ENCODE measurements around the gene OBP2B. TPM values are rescaled to one million over a fixed set of nuclear protein-coding genes. Genes with fewer than 3 reads are reported as not detected.

Gene OBP2B
- total and polyA plus RNA-seq, 9 of the 15 experiments (the other 6 are each of a cell fraction or from before 2014, with no cell fraction given), result not detected

DNA sequence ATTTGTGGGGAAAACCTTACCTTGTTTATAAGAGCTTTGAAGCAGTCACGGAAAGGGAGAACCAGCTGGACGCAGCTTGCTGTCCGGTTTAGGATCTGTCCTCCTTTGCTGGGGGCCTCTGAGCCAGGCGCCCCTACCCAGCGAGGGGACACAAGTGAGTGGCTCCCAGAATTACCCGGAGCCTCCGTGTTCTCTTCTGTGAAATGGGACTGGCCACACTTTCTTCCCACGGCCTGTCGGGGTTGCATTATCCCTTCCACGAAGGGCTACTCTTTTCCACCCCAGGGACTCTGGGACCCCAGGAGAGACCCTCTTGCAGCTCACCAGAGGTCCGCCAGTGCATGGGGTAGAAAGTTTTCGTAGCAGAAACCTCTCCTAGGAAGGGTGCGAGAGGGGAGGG, 44.9 kb downstream of the OBP2B start:
- ChIA-PET POLR2A (interaction anchor here (0.6 to 1.4 kb wide), 3 partner anchors 9 to 74 kb away, joined by 3 to 6 read pairs (median 4); no protein-coding TSS in a partner anchor), CTCF (ENCODE audit: low intra/inter-chr PET ratio) (no interaction called here)
- in situ Hi-C loops (cut with MboI) (no loop called here), intact Hi-C loops (cut with micrococcal nuclease) (no loop called here)
- TSS peak; percentile 69 for BruUV-seq (replicated peaks)
- H3K27me3 ChIP-seq (ENCODE audit: control insufficient read depth in 2 of 2, insufficient read depth in 2 of 2, low read length in 2 of 2), result no peaks in the 10 kb centered on the region
- 52% methylated on average over 13 of the region's 13 CpGs for WGBS (ENCODE audit: insufficient coverage, low coverage, missing lambda C conversion rate)
- H3K4me1 ChIP-seq (replicated peaks in 1 of 2; ENCODE audit: control insufficient read depth in 2 of 2, insufficient read depth in 2 of 2, low read length in 2 of 2), result peaks cover 33 to 56% of the 10 kb centered on the region in 2 experiments; a peak in 4 of 5 replicates
- H3K27ac ChIP-seq (ENCODE audit: extremely low read depth, low read depth, low read length), result peak overlapping the region; percentile 70; the same call in 1 of the 3 replicates
- H3K9ac ChIP-seq (ENCODE audit: insufficient read depth in 1 of 2, low read depth in 2 of 2, low read length in 2 of 2), result peak overlapping the region; percentile 74 to 94; a peak in 3 of 4 replicates
- H4K20me1 ChIP-seq (replicated peaks; ENCODE audit: control insufficient read depth, insufficient read depth, low read length), result no peaks in the 10 kb centered on the region
- H2AFZ ChIP-seq (ENCODE audit: low read depth, low read length), result peak overlapping the region; percentile 92
- H3K9me1 ChIP-seq (ENCODE audit: control insufficient read depth, insufficient read depth, low read length), result no peaks in the 10 kb centered on the region
- peak overlapping the region; percentile 81 for H3K4me2 ChIP-seq (ENCODE audit: insufficient read depth, low read length)
- no peak for FAIRE-seq
- no peak for ATAC-seq
- TF ChIP-seq KDM1A (IDR thresholded peaks at IDR 0.05), result peak; percentile 13 to 40; a peak in 2 of 4 replicates
- TF ChIP-seq BCOR (IDR thresholded peaks at IDR 0.05), result 0 out of 2 replicates have a peak, but pooled peaks have one; percentile 33
- TF ChIP-seq TAF15 (IDR thresholded peaks at IDR 0.05; ENCODE audit: low read depth, low read length), result no peak
- TF ChIP-seq RBM25 (IDR thresholded peaks at IDR 0.05; ENCODE audit: low read depth, low read length, severe bottlenecking), result peak; percentile 35
- H3K9me3 ChIP-seq (replicated peaks; ENCODE audit: control insufficient read depth, insufficient read depth, low read depth, low read length), result no peaks in the 10 kb centered on the region
- peak overlapping the region; percentile 76 for H3K4me3 ChIP-seq
- peaks cover 21% of the 10 kb centered on the region for H3K36me3 ChIP-seq (ENCODE audit: control insufficient read depth, insufficient read depth, low read length)
- DNase-seq (ENCODE audit: extremely low read depth in 1 of 4, low spot score in 3 of 4), result no peak
- peaks cover 19% of the 10 kb centered on the region for H3K79me2 ChIP-seq (ENCODE audit: control insufficient read depth, insufficient read depth, low read length)

DNA sequence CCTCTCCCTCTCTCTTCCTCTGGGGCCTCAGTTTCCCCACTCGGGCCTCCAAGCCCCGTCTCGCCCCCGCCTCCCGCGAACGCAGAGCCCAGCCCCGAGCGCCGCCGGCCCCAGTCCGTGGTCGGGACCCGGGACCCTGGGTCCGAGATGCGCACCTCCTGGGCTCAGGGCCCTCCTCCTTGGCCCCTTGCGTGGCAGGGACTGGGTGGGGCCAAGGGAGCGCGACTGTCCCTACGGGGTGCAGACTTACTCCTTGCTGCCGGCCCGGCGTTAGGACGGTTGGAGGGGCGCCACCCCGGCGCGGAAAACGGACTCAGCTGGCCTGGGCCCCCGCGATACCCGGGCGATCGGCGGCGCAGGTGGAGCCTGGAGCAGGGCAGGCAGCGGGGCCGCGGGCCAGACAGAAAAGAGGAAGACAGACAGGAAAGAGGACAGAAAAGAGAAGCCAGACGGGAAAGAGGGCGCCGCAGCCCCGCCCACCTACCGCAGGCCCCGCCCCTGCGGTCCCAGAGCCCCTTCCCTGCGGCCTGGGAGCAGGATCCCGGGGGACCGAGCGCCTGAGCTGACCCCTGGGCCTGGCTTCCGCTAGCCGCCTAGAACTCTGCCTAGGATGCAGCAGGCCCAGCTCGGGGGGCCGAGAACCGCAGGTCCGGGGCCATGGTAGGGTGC, 45.4 kb downstream of the OBP2B start, which contains the start of gene GBGT1:
Gene GBGT1, minus strand, starts transcription at position 411 of the 669 bp plus-strand sequence. CDS start 1,502 bp downstream, outside the sequence.
- Histone ChIP-seq H3K36me3 (ENCODE audit: control insufficient read depth, insufficient read depth, low read length) (peaks cover 22% of the 10 kb centered on the region), H3K4me3 (peak within 1 kb of the TSS; percentile 76), H2AFZ (ENCODE audit: low read depth, low read length) (peak within 1 kb of the TSS; percentile 92), H3K4me2 (ENCODE audit: insufficient read depth, low read length) (peak within 1 kb of the TSS; percentile 81), H3K9me3 (replicated peaks; ENCODE audit: control insufficient read depth, insufficient read depth, low read depth, low read length) (no peaks in the 10 kb centered on the region), H3K4me1 (replicated peaks in 1 of 2; ENCODE audit: control insufficient read depth in 2 of 2, insufficient read depth in 2 of 2, low read length in 2 of 2) (peaks cover 33 to 60% of the 10 kb centered on the region in 2 experiments; a peak in 4 of 5 replicates), H4K20me1 (replicated peaks; ENCODE audit: control insufficient read depth, insufficient read depth, low read length) (no peaks in the 10 kb centered on the region), H3K9ac (ENCODE audit: insufficient read depth in 1 of 2, low read depth in 2 of 2, low read length in 2 of 2) (peak within 1 kb of the TSS; percentile 74 to 94), H3K9me1 (ENCODE audit: control insufficient read depth, insufficient read depth, low read length) (no peaks in the 10 kb centered on the region), H3K27ac (ENCODE audit: extremely low read depth, low read depth, low read length) (peak within 1 kb of the TSS; percentile 70), H3K27me3 (ENCODE audit: control insufficient read depth in 2 of 2, insufficient read depth in 2 of 2, low read length in 2 of 2) (no peaks in the 10 kb centered on the region), H3K79me2 (ENCODE audit: control insufficient read depth, insufficient read depth, low read length) (peaks cover 19% of the 10 kb centered on the region)
- TSS peak; percentile 58 for BruUV-seq (replicated peaks)
- ATAC-seq (peak; percentile 86), DNase-seq (ENCODE audit: extremely low read depth in 1 of 4, low spot score in 3 of 4) (peak; percentile 77 to 92 (median 88)), FAIRE-seq (peak; percentile 71)
- in situ Hi-C loops (cut with MboI), result no loop called here
- ChIA-PET CTCF (ENCODE audit: low intra/inter-chr PET ratio) (no interaction called here), POLR2A (interaction anchor here (0.6 to 1.4 kb wide), 3 partner anchors 10 to 73 kb away, joined by 3 to 6 read pairs (median 4); no protein-coding TSS in a partner anchor)
- WGBS (ENCODE audit: insufficient coverage, low coverage, missing lambda C conversion rate), result 1% methylated on average over 51 of the region's 56 CpGs
- intact Hi-C loops (cut with micrococcal nuclease), result no loop called here
- TF ChIP-seq HDAC1 (IDR thresholded peaks at IDR 0.05), result peak in 1 of 2 experiments; percentile 30; a peak in 1 of 4 replicates
- TF ChIP-seq CREM (IDR thresholded peaks at IDR 0.05; ENCODE audit: low read depth), result no peak
- TF ChIP-seq POLR2A (conservative IDR thresholded peaks at IDR 0.05), result peak; percentile 73
- TF ChIP-seq POLR2G (IDR thresholded peaks at IDR 0.05; ENCODE audit: low read depth, low read length), result peak; percentile 89
- peak; percentile 16; the same call in 1 of the 2 replicates for TF ChIP-seq GATAD2A (IDR thresholded peaks at IDR 0.05)
- peak; percentile 68; the same call in 1 of the 2 replicates for TF ChIP-seq ZNF12 (CRISPR knock-in tag; IDR thresholded peaks at IDR 0.05)
- peak; percentile 78 for TF ChIP-seq SUPT5H (IDR thresholded peaks at IDR 0.05)
- TF ChIP-seq NFIC (IDR thresholded peaks at IDR 0.05), result peak; percentile 24; the same call in 1 of the 2 replicates
- no peak for TF ChIP-seq FOXJ3 (CRISPR knock-in tag; IDR thresholded peaks at IDR 0.05)
- TF ChIP-seq RBFOX2 (IDR thresholded peaks at IDR 0.05; ENCODE audit: low read depth, low read length), result peak; percentile 86
- peak; percentile 70 for TF ChIP-seq ZFX (CRISPR knock-in tag; IDR thresholded peaks at IDR 0.05)
- TF ChIP-seq, protein P1, sequence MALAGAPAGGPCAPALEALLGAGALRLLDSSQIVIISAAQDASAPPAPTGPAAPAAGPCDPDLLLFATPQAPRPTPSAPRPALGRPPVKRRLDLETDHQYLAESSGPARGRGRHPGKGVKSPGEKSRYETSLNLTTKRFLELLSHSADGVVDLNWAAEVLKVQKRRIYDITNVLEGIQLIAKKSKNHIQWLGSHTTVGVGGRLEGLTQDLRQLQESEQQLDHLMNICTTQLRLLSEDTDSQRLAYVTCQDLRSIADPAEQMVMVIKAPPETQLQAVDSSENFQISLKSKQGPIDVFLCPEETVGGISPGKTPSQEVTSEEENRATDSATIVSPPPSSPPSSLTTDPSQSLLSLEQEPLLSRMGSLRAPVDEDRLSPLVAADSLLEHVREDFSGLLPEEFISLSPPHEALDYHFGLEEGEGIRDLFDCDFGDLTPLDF (CRISPR knock-in tag; IDR thresholded peaks at IDR 0.05), result peak; percentile 74; the same call in 1 of the 2 replicates
- TF ChIP-seq KDM4B (IDR thresholded peaks at IDR 0.05; ENCODE audit: borderline replicate concordance in 2 of 2, low read depth in 1 of 2), result no peak

Data from K562 (cell line).